SH-SY5Y (cell line): ENCODE measurements around the gene PHF20.

Source experiments
- GATA2 ChIP-seq: IDR thresholded peaks from 2 replicates; pipeline ENCODE4 v1.6.1; 2011; ENCODE audit warnings: mild to moderate bottlenecking, low read depth, low read length
- GATA3 ChIP-seq: IDR thresholded peaks from 2 replicates; pipeline ENCODE4 v1.6.1; 2011; ENCODE audit warnings: low read depth, mild to moderate bottlenecking, low read length, moderate library complexity

- TF ChIP-seq GATA2 (no peak), GATA3 (no peak)
Measured at GRCh38 chr20:35953387-35954199, 181.8 kb downstream of the PHF20 start.
